ENCODE data around the gene LMAN2L.
"Not testable (repeated sequence)": the region's sequence is repeated elsewhere in the genome, so short reads cannot be mapped to it uniquely, and the experiment has no call there.

Gene LMAN2L

DNA sequence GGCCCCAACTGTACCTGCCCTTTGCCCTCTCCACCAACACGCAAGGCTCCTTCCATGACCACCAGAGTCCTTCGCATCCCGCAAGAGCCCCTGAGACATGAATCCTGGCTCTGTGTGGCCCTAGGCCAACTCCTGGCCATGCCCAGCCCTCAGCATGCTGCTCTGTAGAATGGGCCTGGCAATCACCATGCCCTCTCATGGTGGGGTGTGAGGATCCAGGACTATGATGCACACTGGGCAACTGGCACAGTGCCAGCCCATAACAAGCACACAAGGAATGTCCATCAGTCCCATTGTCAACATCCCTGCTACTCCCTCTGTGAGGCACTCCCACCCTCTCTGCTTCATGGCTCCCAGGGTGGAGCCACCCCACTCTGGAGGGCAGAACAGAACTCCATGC, 52.6 kb downstream of the LMAN2L start:
- DNase-seq: no peak

DNA sequence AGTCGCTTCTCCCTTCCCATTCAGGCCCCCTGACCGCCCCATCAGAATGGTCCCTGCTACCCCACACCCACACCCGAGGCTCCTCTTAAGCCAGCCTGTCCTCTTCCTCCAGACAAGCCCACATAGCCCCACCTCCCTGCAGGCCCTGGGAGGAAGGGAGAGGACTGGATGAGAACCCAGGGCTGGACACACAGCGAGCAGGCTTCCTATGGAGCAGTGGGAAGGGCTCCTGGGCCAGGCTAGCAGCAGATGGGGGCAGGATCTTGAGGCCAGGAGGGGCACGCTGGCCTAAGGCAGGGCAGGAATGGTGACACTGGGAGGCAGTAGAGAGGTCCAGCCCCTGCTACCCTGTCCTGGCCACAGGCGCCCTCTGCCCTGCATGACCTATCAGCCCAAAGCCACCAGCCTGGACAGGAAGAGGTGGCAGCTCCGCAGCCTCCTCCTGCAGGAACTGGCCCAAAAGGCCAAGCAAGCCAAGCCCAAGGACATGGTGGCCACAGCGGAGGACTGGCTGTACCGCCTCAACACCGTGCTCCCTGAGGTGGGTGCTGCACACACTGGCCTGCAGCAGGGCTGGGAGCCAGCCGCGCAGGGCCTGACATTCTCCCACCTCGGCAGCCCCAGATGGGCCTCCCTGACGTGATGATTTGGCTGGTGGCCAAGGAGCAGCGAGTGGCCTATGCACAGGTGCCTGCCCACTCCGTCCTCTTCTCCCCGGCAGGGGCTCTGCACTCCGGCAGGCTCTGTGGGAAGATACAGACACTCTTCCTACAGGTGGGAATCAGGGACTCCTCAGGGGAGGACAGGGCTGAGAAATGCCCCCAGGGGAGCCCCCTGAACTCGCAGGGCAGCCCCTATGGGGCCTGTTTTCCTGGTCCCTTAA, 54.0 kb downstream of the LMAN2L start:
- DNase-seq: peak; percentile 29

GRCh38 chr2:96684883-96685576, 54.8 kb downstream of the LMAN2L start:
- DNase-seq: no peak

- DNase-seq: no peak
These were observed 55.7 kb downstream of the LMAN2L start for GRCh38 chr2:96683972-96684820.

DNA sequence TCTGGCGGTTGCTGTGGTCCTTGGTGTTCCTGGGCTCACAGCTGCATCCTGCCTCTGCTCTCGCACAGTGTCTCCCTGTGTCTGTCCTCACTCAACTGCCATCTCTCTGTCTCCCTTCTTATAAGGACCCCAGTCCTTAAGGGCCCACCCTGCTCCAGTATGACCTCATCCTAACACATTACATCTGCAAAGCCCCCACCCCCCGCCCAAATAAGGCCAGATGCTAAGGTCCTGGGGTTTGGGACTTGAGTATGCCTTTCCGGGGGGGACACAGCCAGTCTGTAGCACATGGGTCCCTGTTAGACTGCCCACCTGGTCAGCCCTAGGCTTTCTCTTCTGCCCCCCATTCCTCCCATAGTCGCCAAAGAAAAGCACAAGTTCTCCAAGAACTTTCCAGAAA, 56.6 kb downstream of the LMAN2L start:
- DNase-seq: no peak

DNA sequence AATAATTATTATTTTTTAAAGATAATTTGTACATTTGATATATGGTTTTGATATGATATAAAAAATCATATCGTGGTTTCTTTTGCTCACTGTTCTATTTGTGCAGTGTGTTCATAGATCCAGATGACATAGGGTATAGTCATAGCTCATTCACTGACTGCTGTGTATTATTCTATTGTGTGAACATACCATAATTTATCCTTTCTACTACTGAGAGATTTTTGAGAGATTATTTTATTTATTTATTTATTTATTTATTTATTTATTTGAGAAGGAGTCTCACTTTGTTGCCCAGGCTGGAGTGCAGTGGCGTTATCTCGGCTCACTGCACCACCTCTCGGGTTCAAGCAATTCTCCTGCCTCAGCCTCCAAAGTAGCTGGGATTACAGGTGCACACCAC, 58.3 kb downstream of the LMAN2L start:
- DNase-seq: no peak

- DNase-seq: no peak
These were observed 59.2 kb downstream of the LMAN2L start for GRCh38 chr2:96680561-96681141.

- DNase-seq: no peak
These were observed 60.0 kb downstream of the LMAN2L start for GRCh38 chr2:96679848-96680247.

GRCh38 chr2:96669539-96670215, 70.2 kb downstream of the LMAN2L start:
- DNase-seq: no peak

GRCh38 chr2:96668771-96669170, 71.1 kb downstream of the LMAN2L start:
- DNase-seq: no peak

- DNase-seq: not testable (repeated sequence)
These were observed 74.1 kb downstream of the LMAN2L start for GRCh38 chr2:96665717-96666116.

GRCh38 chr2:96665083-96665569, 74.7 kb downstream of the LMAN2L start:
- DNase-seq: no peak

DNA sequence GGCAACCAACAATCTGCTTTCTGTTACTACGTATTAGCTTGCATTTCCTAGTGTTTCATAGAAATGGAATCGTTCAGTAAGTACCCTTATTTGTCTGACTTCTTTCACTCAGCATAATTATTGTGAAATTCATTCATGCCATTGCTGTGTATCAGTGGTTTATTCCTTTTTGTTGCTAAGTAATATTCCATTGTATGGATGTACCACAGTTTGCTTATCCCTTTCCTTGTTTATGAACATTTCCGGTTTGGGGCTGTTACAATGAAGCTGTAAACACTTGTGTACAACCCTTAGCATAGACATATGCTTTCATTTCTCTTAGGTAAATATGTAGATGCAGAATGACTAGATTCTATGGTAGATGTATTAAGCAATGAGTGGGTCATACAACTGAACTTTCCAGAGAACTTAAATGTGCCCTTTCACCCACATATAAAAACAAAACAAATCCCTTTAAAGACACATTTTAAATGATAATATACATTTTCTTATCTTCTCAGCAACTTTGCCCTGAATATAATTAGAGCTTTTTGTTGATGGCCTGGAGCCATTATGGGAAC, 75.4 kb downstream of the LMAN2L start:
- DNase-seq: no peak

DNA sequence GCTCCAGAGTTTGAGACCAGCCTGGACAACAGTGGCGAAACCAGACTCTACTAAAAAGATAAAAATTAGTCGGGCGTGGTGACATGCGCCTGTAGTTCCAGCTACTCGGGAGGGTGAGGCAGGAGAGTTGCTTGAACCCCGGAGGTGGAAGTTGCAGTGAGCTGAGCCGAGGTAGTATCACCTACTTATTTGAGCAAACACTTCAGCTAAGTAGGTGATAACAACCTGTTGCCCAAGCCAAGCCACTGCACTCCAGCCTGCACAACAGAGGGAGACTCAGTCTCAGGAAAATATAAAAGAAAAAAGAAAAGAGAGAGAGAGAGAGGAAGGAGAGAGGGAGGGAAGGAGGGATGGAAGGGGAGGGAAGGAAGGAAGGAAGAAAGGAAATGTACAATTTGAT, 76.0 kb downstream of the LMAN2L start:
- no peak for DNase-seq

DNA sequence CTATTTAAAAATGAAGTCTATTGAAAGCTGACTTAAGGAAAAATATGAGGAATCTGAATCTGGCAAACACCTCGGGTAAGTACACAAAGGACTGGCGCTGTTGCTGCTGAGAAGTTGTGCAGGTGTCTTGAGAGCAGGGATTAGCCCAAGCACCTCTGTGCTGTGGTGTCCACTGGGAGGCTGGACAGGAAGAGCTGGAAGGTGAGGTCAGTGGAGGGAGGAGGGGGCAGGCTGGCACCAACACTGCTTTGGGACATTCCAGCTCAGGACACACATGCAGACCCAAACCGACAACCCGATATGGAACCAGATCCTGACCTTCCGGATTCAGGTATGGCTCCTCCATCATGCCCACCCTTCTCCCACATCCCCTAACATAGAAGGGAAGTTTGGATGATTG, 76.7 kb downstream of the LMAN2L start:
- DNase-seq: no peak

GRCh38 chr2:96662360-96662759, 77.5 kb downstream of the LMAN2L start:
- no peak for DNase-seq

GRCh38 chr2:96661324-96661723, 78.5 kb downstream of the LMAN2L start:
- no peak for DNase-seq

- no peak for DNase-seq
These were observed 83.3 kb downstream of the LMAN2L start for GRCh38 chr2:96656540-96656939.
